ENCODE results near the gene RAB1A.

- TF ChIP-seq CTCF (IDR thresholded peaks at IDR 0.05) (no peak), POLR2AphosphoS5 (IDR thresholded peaks at IDR 0.05; ENCODE audit: low read depth, low read length) (no peak)
- TF ChIP-seq, protein P1, sequence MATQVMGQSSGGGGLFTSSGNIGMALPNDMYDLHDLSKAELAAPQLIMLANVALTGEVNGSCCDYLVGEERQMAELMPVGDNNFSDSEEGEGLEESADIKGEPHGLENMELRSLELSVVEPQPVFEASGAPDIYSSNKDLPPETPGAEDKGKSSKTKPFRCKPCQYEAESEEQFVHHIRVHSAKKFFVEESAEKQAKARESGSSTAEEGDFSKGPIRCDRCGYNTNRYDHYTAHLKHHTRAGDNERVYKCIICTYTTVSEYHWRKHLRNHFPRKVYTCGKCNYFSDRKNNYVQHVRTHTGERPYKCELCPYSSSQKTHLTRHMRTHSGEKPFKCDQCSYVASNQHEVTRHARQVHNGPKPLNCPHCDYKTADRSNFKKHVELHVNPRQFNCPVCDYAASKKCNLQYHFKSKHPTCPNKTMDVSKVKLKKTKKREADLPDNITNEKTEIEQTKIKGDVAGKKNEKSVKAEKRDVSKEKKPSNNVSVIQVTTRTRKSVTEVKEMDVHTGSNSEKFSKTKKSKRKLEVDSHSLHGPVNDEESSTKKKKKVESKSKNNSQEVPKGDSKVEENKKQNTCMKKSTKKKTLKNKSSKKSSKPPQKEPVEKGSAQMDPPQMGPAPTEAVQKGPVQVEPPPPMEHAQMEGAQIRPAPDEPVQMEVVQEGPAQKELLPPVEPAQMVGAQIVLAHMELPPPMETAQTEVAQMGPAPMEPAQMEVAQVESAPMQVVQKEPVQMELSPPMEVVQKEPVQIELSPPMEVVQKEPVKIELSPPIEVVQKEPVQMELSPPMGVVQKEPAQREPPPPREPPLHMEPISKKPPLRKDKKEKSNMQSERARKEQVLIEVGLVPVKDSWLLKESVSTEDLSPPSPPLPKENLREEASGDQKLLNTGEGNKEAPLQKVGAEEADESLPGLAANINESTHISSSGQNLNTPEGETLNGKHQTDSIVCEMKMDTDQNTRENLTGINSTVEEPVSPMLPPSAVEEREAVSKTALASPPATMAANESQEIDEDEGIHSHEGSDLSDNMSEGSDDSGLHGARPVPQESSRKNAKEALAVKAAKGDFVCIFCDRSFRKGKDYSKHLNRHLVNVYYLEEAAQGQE (IDR thresholded peaks at IDR 0.05; ENCODE audit: insufficient read depth in 1 of 2, low read depth in 2 of 2, low read length in 1 of 2) = no peak
These were observed 46.1 kb upstream of the RAB1A start for GRCh38 chr2:65175894-65176530.

Measured in Panc1 (cell line).